ENCODE results near the gene RBFOX2.

Gene RBFOX2

GRCh38 chr22:36032611-36033010, 4.0 kb upstream of the RBFOX2 start:
- Mint-ChIP-seq H3K36me3 (ENCODE audit: low read depth) (no peaks in the 10 kb centered on the region), H3K27me3 (ENCODE audit: low read depth, poor library complexity) (no peaks in the 10 kb centered on the region), H3K4me1 (peaks cover 40% of the 10 kb centered on the region), H3K9me3 (no peaks in the 10 kb centered on the region), H3K4me3 (no peak overlapping the region), H3K27ac (no peak overlapping the region)
- no peak for TF ChIP-seq CTCF (IDR thresholded peaks at IDR 0.05)
- DNase-seq: no peak

GRCh38 chr22:36029406-36029755, 757 bp upstream of the RBFOX2 start:
- H3K27me3 Mint-ChIP-seq (ENCODE audit: low read depth, poor library complexity): no peaks in the 10 kb centered on the region
- peaks cover 14% of the 10 kb centered on the region for H3K36me3 Mint-ChIP-seq (ENCODE audit: low read depth)
- H3K27ac Mint-ChIP-seq: peak overlapping the region; percentile 61
- no peak for TF ChIP-seq CTCF (IDR thresholded peaks at IDR 0.05)
- no peak for DNase-seq
- H3K4me1 Mint-ChIP-seq: peaks cover 40% of the 10 kb centered on the region
- no peaks in the 10 kb centered on the region for H3K9me3 Mint-ChIP-seq
- H3K4me3 Mint-ChIP-seq: peak overlapping the region; percentile 81

GRCh38 chr22:36027935-36028645, 534 bp downstream of the RBFOX2 start:
- Mint-ChIP-seq H3K4me3 (peak overlapping the region; percentile 95), H3K9me3 (no peaks in the 10 kb centered on the region), H3K27ac (peak overlapping the region; percentile 80), H3K27me3 (ENCODE audit: low read depth, poor library complexity) (no peaks in the 10 kb centered on the region), H3K36me3 (ENCODE audit: low read depth) (peaks cover 14% of the 10 kb centered on the region), H3K4me1 (peaks cover 53% of the 10 kb centered on the region)
- TF ChIP-seq CTCF (IDR thresholded peaks at IDR 0.05): no peak
- no peak for DNase-seq

- peaks cover 14% of the 10 kb centered on the region for H3K36me3 Mint-ChIP-seq (ENCODE audit: low read depth)
- H3K9me3 Mint-ChIP-seq: no peaks in the 10 kb centered on the region
- H3K27me3 Mint-ChIP-seq (ENCODE audit: low read depth, poor library complexity): no peaks in the 10 kb centered on the region
- no peak for TF ChIP-seq CTCF (IDR thresholded peaks at IDR 0.05)
- H3K27ac Mint-ChIP-seq: peak overlapping the region; percentile 80
- peaks cover 58% of the 10 kb centered on the region for H3K4me1 Mint-ChIP-seq
- DNase-seq: peak; percentile 16
- H3K4me3 Mint-ChIP-seq: peak overlapping the region; percentile 95
These were observed 1.1 kb downstream of the RBFOX2 start for GRCh38 chr22:36027579-36027934.

GRCh38 chr22:36026741-36027140, 1.9 kb downstream of the RBFOX2 start:
- DNase-seq: no peak
- TF ChIP-seq CTCF (IDR thresholded peaks at IDR 0.05): no peak
- Mint-ChIP-seq H3K27ac (peak overlapping the region; percentile 71), H3K9me3 (peaks cover 3% of the 10 kb centered on the region), H3K36me3 (ENCODE audit: low read depth) (peaks cover 17% of the 10 kb centered on the region), H3K4me3 (peak overlapping the region; percentile 95), H3K27me3 (ENCODE audit: low read depth, poor library complexity) (no peaks in the 10 kb centered on the region), H3K4me1 (peaks cover 66% of the 10 kb centered on the region)

- no peak overlapping the region for H3K4me3 Mint-ChIP-seq
- H3K9me3 Mint-ChIP-seq: peaks cover 19% of the 10 kb centered on the region
- H3K36me3 Mint-ChIP-seq (ENCODE audit: low read depth): peaks cover 44% of the 10 kb centered on the region
- no peak for DNase-seq
- H3K27me3 Mint-ChIP-seq (ENCODE audit: low read depth, poor library complexity): no peaks in the 10 kb centered on the region
- H3K27ac Mint-ChIP-seq: peak overlapping the region; percentile 83
- H3K4me1 Mint-ChIP-seq: peaks cover 83% of the 10 kb centered on the region
- no peak for TF ChIP-seq CTCF (IDR thresholded peaks at IDR 0.05)
These were observed 5.9 kb downstream of the RBFOX2 start for GRCh38 chr22:36022697-36023096.

Measured in nephron progenitor cell (in vitro differentiated cells).